ENCODE measurements around the gene OPRM1.

The OPRM1 gene

GRCh38 chr6:154280521-154280920 lies 241.5 kb downstream of the OPRM1 start:
- no peak for TF ChIP-seq EP300 (IDR thresholded peaks at IDR 0.05; ENCODE audit: borderline replicate concordance)
- TF ChIP-seq, protein P1, sequence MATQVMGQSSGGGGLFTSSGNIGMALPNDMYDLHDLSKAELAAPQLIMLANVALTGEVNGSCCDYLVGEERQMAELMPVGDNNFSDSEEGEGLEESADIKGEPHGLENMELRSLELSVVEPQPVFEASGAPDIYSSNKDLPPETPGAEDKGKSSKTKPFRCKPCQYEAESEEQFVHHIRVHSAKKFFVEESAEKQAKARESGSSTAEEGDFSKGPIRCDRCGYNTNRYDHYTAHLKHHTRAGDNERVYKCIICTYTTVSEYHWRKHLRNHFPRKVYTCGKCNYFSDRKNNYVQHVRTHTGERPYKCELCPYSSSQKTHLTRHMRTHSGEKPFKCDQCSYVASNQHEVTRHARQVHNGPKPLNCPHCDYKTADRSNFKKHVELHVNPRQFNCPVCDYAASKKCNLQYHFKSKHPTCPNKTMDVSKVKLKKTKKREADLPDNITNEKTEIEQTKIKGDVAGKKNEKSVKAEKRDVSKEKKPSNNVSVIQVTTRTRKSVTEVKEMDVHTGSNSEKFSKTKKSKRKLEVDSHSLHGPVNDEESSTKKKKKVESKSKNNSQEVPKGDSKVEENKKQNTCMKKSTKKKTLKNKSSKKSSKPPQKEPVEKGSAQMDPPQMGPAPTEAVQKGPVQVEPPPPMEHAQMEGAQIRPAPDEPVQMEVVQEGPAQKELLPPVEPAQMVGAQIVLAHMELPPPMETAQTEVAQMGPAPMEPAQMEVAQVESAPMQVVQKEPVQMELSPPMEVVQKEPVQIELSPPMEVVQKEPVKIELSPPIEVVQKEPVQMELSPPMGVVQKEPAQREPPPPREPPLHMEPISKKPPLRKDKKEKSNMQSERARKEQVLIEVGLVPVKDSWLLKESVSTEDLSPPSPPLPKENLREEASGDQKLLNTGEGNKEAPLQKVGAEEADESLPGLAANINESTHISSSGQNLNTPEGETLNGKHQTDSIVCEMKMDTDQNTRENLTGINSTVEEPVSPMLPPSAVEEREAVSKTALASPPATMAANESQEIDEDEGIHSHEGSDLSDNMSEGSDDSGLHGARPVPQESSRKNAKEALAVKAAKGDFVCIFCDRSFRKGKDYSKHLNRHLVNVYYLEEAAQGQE (IDR thresholded peaks at IDR 0.05; ENCODE audit: low read depth): no peak
- TF ChIP-seq, protein P2, sequence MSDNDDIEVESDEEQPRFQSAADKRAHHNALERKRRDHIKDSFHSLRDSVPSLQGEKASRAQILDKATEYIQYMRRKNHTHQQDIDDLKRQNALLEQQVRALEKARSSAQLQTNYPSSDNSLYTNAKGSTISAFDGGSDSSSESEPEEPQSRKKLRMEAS (IDR thresholded peaks at IDR 0.05): no peak
- TF ChIP-seq CREB1 (IDR thresholded peaks at IDR 0.05; ENCODE audit: low read depth): no peak
- TF ChIP-seq EGR1 (IDR thresholded peaks at IDR 0.05): no peak
- no peak for TF ChIP-seq YY1 (IDR thresholded peaks at IDR 0.05; ENCODE audit: low read depth)
- no peak for TF ChIP-seq NFIC (IDR thresholded peaks at IDR 0.05)
- no peak for TF ChIP-seq USF1 (IDR thresholded peaks at IDR 0.05)
- no peak for TF ChIP-seq ZBTB7A (IDR thresholded peaks at IDR 0.05; ENCODE audit: low read depth)
- TF ChIP-seq TEAD4 (IDR thresholded peaks at IDR 0.05): no peak

GRCh38 chr6:154284313-154284853 lies 245.3 kb downstream of the OPRM1 start:
- TF ChIP-seq EP300 (IDR thresholded peaks at IDR 0.05; ENCODE audit: borderline replicate concordance) (no peak), CEBPB (IDR thresholded peaks at IDR 0.05) (no peak), EGR1 (IDR thresholded peaks at IDR 0.05) (no peak)

DNA sequence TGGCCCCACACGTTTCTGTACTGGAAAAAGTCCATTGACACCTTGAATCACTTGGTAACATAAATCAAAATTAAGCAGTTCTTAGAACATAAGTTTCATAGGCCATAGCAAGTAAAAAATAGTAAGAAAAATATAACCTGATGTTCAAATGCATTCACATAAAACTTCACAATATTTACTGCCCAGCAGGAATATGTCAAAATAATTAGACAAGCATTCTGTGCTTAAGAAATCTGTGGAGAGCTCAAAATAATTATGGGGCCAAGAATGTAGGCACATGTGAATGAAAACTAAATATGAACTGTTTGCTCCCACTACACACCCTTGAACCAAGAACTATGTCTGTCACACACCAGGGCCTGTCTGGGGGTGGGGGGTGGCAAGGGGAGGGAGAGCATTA lies 246.8 kb downstream of the OPRM1 start:
- no peak for TF ChIP-seq CEBPB (IDR thresholded peaks at IDR 0.05)
- TF ChIP-seq TCF12 (IDR thresholded peaks at IDR 0.05; ENCODE audit: low read depth): no peak
- TF ChIP-seq, protein P1 (IDR thresholded peaks at IDR 0.05; ENCODE audit: low read depth): no peak
- no peak for TF ChIP-seq EP300 (IDR thresholded peaks at IDR 0.05; ENCODE audit: borderline replicate concordance)
- TF ChIP-seq USF1 (IDR thresholded peaks at IDR 0.05): no peak
- TF ChIP-seq TAF1 (IDR thresholded peaks at IDR 0.05; ENCODE audit: low read depth): no peak
- TF ChIP-seq FOXM1 (IDR thresholded peaks at IDR 0.05; ENCODE audit: borderline replicate concordance, low read depth): no peak
- no peak for TF ChIP-seq EGR1 (IDR thresholded peaks at IDR 0.05)
- TF ChIP-seq YY1 (IDR thresholded peaks at IDR 0.05; ENCODE audit: low read depth): no peak
- no peak for TF ChIP-seq TEAD4 (IDR thresholded peaks at IDR 0.05)
- no peak for TF ChIP-seq RAD21 (IDR thresholded peaks at IDR 0.05; ENCODE audit: low read depth)
- TF ChIP-seq, protein P2 (IDR thresholded peaks at IDR 0.05): no peak
- no peak for TF ChIP-seq CREB1 (IDR thresholded peaks at IDR 0.05; ENCODE audit: low read depth)
- TF ChIP-seq ZBTB7A (IDR thresholded peaks at IDR 0.05; ENCODE audit: low read depth): no peak
- no peak for TF ChIP-seq NFIC (IDR thresholded peaks at IDR 0.05)

DNA sequence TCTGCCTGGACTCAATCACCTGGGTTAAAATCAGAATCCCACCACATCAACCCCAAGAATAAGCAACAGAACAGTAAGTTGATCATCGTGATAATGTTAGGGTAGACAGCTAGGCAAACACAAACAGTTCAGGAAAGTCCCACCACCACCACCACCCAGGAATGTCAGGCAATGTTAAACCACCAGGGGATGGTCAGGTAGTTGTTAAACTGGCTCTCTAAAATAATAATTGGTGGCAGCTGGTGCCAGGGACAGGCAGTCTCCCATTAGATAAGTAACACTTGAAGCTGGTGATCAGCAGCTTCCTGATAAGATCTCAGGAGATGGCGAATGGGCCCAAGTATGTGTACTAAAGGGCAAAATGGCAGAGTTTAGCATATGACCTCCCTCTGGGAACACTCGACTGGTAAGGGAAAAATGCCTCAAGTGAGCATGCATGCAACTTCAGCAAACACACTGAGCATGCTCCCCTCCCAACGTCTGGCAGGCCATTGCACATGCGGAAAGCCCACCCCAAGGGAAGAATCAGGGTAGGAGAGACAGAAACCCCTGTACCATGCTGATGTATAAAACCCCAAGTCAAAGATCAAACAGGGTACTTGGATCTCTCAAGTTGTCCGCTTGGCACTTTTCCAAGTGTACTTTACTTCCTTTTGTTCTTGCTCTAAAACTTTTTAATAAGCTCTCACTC lies 250.9 kb downstream of the OPRM1 start:
- TF ChIP-seq CEBPB (IDR thresholded peaks at IDR 0.05): no peak
- TF ChIP-seq TAF1 (IDR thresholded peaks at IDR 0.05; ENCODE audit: low read depth): no peak
- no peak for TF ChIP-seq CREB1 (IDR thresholded peaks at IDR 0.05; ENCODE audit: low read depth)

DNA sequence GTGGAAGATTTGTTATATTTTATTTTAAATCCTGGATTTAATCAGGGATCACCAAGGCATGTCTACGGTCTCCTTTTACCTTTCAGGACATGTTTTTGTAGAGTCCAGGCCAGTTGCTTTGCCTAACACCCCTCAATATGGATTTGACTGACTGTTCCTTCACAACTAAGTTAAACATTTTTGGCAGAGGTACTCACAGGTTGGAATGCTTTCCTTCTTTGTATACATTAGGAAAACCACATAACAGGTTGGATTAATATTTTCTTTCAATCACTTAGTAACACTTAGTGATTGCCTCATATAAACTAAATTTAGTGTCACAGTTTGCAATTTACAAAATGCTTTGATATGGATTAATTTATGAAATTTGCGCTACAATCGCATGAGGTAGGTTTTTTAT lies 253.0 kb downstream of the OPRM1 start:
- no peak for TF ChIP-seq USF1 (IDR thresholded peaks at IDR 0.05)
- no peak for TF ChIP-seq TCF12 (IDR thresholded peaks at IDR 0.05; ENCODE audit: low read depth)
- no peak for TF ChIP-seq YY1 (IDR thresholded peaks at IDR 0.05; ENCODE audit: low read depth)
- TF ChIP-seq EP300 (IDR thresholded peaks at IDR 0.05; ENCODE audit: borderline replicate concordance): no peak
- TF ChIP-seq ZBTB7A (IDR thresholded peaks at IDR 0.05; ENCODE audit: low read depth): no peak
- no peak for TF ChIP-seq CEBPB (IDR thresholded peaks at IDR 0.05)
- no peak for TF ChIP-seq FOXM1 (IDR thresholded peaks at IDR 0.05; ENCODE audit: borderline replicate concordance, low read depth)
- no peak for TF ChIP-seq EGR1 (IDR thresholded peaks at IDR 0.05)
- no peak for TF ChIP-seq TEAD4 (IDR thresholded peaks at IDR 0.05)
- TF ChIP-seq CREB1 (IDR thresholded peaks at IDR 0.05; ENCODE audit: low read depth): no peak
- TF ChIP-seq, protein P2 (IDR thresholded peaks at IDR 0.05): no peak

Data from Ishikawa (cell line).